Measurements from ENCODE around the gene TMEM253.

The TMEM253 gene

DNA sequence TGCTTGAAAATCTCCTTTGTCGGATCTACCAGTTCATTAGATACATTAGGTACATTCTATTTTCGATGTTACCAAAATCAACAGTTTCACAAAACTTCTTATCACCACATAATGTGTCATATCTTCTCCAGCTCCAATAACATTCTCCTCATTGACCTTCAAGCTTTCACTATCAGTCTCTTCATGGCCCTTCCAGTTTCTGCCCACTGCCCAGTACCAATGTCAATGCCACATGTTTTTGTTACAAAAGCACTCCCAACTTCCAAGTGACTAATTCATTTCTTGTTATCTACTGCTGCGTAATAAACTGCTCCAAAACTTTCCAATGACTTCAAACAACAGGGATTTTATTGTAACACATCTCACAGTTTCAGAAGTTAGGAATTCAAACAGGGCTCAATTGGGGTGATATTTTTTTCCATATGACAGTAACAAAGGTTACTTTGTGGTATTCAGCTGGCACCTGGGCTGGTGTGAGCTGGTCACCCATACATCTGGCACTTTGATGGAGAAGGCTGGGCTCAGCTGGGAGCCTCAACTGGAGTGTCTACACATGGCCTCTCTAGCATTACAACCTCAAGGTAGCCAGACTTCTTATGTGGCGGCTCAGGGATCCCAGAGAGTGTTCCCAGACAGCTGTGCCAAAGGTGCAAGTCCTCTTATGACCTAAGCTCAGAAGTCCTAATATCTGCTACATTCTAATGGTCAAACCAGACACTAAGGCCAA is 48.9 kb downstream of the TMEM253 start:
- DNase-seq (ENCODE audit: insufficient read length, low spot score): no peak
- FAIRE-seq: no peak

Data from HTR-8/SVneo (cell line).